ENCODE results near the gene KIF16B. TPM values are rescaled to one million over a fixed set of nuclear protein-coding genes. Genes with fewer than 3 reads are reported as not detected.
"Not testable (repeated sequence)": the region's sequence is repeated elsewhere in the genome, so short reads cannot be mapped to it uniquely, and the experiment has no call there.

KIF16B gene
- 8.3 and 9.6 TPM in 2 replicates for total RNA-seq

DNA sequence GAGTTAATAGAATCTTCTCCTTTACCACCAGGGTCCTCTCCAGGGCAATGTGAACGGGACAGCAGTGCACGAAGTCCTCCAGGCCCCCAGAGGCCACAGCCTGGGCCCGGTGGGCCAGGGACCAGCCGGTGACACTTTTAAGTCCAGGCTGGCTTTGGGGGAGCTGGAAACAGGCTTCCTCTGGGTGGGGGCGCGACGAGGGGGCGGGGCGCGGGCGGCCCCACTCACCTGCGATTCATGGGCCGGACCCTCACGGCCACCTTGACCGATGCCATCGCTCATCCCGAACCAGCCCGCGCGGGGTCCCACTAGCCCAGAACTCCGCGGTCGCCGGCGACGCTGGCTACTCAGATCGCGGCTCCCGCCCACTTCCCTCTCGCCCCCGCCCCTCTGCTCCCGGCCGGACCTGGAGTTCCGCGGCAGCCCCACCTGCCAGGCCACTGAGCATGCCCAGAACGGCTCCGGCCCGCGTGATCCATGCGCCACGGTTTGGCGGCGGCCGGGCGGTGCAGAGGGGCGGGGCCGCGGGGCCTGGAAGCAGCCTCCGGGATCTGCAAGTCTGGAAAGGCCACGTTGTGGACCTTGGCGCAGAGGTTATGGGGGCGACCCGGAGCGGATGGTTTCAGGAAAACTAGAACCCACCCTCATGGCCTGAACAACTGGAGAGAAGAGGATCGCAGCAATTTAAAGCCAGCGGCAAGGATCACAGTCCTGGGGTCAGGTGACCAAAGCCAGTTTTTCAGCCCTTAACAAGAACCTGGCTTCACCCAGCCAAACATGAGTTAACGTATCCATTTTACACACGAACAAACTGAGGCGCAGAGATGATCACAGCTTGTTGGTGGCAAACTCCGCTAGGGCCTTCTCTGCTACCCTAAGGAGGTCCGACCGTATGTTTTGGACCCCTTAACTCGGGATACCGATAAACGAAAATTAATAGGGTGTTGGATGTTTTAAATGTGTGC, at the start of gene KIF16B:
Gene KIF16B (minus strand): TSS at position 448 of the 965 bp plus-strand sequence. CDS start 173 bp downstream, at position 275.
- intact Hi-C loops (cut with micrococcal nuclease): loop anchor here (1.0 to 10.0 kb wide), 2 partner anchors 156 to 1892 kb away; partner anchors contain the start of genes DZANK1 and POLR3F

- intact Hi-C loops (cut with micrococcal nuclease): no loop called here
Observed at GRCh38 chr20:16622501-16622900, 49.3 kb upstream of the KIF16B start.

- intact Hi-C loops (cut with micrococcal nuclease): no loop called here
Observed at GRCh38 chr20:16621435-16622141, 48.3 kb upstream of the KIF16B start.

- intact Hi-C loops (cut with micrococcal nuclease): no loop called here
Observed at GRCh38 chr20:16620961-16621360, 47.7 kb upstream of the KIF16B start.

DNA sequence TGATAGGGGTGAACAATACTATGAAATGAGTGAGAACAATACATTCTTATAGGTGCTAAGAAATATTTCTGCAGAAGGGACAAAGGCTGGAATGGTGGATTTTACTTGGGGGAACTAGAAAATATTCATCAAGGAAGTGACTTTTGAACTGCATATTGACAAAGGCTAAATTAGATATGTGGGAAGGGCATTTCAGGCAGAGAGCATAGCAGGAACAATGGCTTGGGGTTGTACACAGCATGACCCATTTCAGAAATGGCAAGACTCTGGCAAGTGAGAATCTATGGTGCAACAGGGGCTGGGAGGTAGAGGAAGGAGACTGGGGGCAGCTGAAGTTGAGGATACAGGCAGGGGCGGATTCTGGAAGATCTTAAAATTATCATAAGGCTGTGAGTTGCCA, 46.7 kb upstream of the KIF16B start:
- intact Hi-C loops (cut with micrococcal nuclease): no loop called here

- intact Hi-C loops (cut with micrococcal nuclease): no loop called here
Observed at GRCh38 chr20:16617056-16617455, 43.8 kb upstream of the KIF16B start.

- intact Hi-C loops (cut with micrococcal nuclease): no loop called here
Observed at GRCh38 chr20:16616317-16616716, 43.1 kb upstream of the KIF16B start.

DNA sequence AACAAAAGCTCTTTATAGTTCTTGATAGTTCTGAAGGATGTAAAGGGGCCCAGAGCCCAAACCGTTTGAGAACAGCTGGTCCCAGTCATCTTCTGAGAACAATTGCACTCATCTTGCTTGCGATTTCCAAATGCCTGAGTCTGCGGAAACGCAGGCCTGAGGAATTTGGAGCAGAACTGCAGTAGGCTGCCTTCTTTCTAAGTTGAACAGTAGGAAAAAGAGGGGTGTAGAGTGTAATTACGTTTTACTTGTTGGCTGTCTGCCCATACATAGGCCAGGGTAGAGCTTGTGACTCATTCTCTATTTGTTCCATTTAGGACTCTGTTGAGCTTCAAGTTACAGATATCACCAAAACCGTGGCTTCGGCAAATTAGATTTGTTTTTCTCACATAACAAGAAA, 42.0 kb upstream of the KIF16B start:
- intact Hi-C loops (cut with micrococcal nuclease): no loop called here

DNA sequence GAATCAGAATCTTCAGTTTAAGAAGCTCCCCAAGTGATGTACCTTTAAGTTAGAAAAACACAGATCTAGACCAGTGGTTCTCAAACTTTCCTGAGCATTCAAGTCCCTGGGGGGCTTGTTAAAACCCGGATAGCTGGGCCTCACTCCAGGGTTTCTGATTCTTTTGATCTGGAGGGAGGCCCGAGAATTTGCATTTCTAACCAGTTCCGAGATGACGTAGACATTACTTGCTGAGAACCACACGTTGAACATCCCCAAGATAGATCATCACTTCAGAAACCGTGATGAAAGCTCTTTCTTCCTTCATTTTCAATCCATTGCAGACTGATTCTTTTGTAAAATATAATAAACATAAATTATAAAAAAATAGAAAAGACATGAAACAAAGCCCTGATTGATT, 40.7 kb upstream of the KIF16B start:
- intact Hi-C loops (cut with micrococcal nuclease): no loop called here

- intact Hi-C loops (cut with micrococcal nuclease): no loop called here
Observed at GRCh38 chr20:16612706-16613105, 39.5 kb upstream of the KIF16B start.

DNA sequence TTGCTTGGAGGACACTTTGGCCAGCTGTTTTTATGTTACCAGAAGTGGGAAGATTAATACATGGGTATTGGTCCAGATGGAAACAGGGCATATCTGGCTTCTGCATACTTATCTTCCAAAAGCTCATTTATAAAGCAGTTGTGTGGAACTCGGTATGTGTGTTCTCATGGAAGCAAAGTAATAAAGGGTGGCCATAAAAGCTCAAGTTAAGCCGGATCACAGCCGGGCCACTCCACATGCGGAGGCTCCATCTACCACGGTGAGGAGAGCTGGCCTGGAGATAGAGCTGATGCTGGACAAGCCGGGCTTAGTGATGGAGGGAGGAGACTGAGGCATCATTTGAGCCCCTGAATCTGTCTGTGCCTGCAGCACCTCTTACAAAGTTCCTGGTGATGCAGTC, 38.6 kb upstream of the KIF16B start:
- intact Hi-C loops (cut with micrococcal nuclease): no loop called here

GRCh38 chr20:16609066-16609465, 35.8 kb upstream of the KIF16B start:
- intact Hi-C loops (cut with micrococcal nuclease): no loop called here

DNA sequence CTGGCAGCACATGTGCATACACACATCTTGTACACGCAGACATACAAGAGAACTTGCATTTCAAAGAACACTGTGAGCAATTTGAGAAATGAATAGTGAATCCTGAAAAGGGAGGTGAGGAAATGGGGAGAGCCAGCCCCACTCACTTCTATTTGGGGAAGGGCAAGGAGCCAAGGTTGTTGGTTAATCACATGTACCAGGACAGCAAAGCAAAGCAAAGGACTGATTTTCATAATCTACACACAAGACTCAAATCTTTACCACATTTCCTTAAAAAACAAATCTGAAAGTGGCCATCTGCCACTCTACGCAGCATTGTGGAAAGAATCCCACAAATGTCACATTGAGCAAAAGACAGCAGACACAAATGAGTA, 35.0 kb upstream of the KIF16B start:
- intact Hi-C loops (cut with micrococcal nuclease): no loop called here

- intact Hi-C loops (cut with micrococcal nuclease): no loop called here
Observed at GRCh38 chr20:16607364-16608276, 34.4 kb upstream of the KIF16B start.

DNA sequence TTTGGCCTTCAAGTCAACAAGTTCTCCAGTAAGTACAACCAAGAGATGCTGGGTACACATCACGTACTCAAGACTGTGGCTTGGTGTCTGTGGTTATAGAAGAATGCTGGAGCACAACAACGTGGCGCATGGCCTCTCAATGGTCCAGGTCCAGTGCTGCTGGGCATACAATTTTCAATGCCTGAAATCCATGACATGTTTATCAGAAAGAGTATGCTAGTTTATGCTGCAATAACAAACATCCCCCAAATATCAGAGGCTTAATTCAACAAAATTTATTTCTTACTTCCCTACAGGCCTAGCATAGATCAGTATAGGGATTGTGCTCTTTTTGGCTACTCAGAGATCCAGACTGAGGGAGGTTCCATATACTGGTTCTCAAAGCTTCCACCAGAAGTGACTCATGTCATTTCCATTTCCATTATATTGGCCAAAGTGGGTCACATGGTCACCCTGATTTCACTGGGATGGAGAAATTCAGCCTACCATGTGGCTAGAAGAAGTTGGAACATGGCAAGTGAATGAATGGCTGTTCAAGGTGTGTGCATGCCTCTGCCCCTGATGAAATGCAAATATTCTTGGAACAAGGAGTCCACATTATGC, 33.3 kb upstream of the KIF16B start:
- intact Hi-C loops (cut with micrococcal nuclease): no loop called here

GRCh38 chr20:16601047-16601446, 27.8 kb upstream of the KIF16B start:
- intact Hi-C loops (cut with micrococcal nuclease): no loop called here

GRCh38 chr20:16599257-16599656, 26.0 kb upstream of the KIF16B start:
- intact Hi-C loops (cut with micrococcal nuclease): no loop called here

- intact Hi-C loops (cut with micrococcal nuclease): no loop called here
Observed at GRCh38 chr20:16596991-16597390, 23.7 kb upstream of the KIF16B start.

- intact Hi-C loops (cut with micrococcal nuclease): not testable (repeated sequence)
Observed at GRCh38 chr20:16596404-16596803, 23.2 kb upstream of the KIF16B start.

GRCh38 chr20:16595376-16595775, 22.1 kb upstream of the KIF16B start:
- intact Hi-C loops (cut with micrococcal nuclease): no loop called here

Data from T-helper 1 cell treated with Interleukin-12 subunit alpha and Interleukin-12 subunit beta and Interleukin-4 antibody, amounts not matched to agents 30 ng/mL and 1 ng/mL, for 36 hours (primary cell).